Fibroblast of mammary gland (primary cell): Measurements from ENCODE around the gene PALLD.

Experiments used
- DNase-seq: peaks from one replicate; pipeline ENCODE4 v3.0.0-alpha.2; 2010; ENCODE audit warnings: low read depth
- H3K4me3 ChIP-seq: 2 replicates; pipeline ENCODE4 v1.5.1; 2011; ENCODE audit warnings: low read depth, mild to moderate bottlenecking, low read length, moderate library complexity; ENCODE audit not compliant: control insufficient read depth
- TF ChIP-seq, protein P1 (sequence below): conservative IDR thresholded peaks from 2 replicates; pipeline ENCODE4 v1.5.1; 2011; ENCODE audit warnings: low read depth, low read length, inconsistent platforms; ENCODE audit not compliant: control insufficient read depth, insufficient read depth

The PALLD gene

DNA sequence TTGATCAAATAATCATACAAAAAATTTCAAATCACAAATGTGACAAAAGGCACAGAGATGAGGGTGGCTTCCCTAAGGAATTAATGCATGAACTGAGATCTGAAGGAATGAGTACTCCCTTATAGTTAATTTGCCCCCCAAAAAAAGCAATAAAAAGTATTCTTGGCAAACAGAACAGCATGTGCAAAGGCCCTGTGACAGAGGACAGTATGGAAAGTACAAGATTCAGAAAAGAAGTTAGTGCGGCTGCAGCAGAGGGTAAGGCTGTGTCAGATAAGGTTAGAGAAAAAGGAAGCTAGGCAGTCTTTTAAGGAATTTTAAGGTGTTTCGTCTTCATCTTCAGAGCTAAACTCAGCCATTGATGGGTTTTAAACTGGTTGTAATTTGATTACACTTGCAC is 23.9 kb upstream of the PALLD start:
- no peak overlapping the region for H3K4me3 ChIP-seq
- TF ChIP-seq, protein P1, sequence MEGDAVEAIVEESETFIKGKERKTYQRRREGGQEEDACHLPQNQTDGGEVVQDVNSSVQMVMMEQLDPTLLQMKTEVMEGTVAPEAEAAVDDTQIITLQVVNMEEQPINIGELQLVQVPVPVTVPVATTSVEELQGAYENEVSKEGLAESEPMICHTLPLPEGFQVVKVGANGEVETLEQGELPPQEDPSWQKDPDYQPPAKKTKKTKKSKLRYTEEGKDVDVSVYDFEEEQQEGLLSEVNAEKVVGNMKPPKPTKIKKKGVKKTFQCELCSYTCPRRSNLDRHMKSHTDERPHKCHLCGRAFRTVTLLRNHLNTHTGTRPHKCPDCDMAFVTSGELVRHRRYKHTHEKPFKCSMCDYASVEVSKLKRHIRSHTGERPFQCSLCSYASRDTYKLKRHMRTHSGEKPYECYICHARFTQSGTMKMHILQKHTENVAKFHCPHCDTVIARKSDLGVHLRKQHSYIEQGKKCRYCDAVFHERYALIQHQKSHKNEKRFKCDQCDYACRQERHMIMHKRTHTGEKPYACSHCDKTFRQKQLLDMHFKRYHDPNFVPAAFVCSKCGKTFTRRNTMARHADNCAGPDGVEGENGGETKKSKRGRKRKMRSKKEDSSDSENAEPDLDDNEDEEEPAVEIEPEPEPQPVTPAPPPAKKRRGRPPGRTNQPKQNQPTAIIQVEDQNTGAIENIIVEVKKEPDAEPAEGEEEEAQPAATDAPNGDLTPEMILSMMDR, result no peak
- no peak for DNase-seq

DNA sequence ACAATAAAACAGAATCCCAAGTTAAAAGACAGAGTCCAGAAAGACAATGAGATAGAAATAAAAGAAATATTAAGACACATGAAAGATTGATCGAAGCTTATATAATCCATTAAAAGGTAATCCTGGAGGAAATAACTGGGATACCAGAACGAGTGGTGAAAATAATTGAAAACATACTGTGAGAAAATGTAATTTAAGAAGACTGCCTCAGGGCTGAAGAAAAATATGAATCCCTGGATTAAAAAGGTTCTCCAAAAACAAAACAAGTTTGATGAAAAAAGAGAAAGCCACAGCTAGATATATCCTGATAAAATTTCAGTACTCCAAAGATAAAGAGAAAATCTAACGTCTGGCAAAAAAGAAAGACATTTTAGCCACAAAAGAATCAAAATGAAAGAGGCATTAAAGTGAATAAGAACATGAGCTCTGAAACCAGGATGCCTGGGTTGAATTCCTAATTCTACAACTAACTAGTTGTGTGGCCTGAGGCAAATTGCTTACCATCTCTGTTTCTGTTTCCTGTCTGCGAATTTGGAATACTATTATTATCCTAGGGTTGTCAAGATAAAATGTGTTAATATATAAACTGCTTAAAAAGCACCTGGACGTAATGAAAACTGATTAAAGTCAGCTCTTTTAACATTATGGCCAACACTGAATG is 22.1 kb upstream of the PALLD start:
- TF ChIP-seq, protein P1, result no peak
- no peak overlapping the region for H3K4me3 ChIP-seq
- DNase-seq, result no peak

DNA sequence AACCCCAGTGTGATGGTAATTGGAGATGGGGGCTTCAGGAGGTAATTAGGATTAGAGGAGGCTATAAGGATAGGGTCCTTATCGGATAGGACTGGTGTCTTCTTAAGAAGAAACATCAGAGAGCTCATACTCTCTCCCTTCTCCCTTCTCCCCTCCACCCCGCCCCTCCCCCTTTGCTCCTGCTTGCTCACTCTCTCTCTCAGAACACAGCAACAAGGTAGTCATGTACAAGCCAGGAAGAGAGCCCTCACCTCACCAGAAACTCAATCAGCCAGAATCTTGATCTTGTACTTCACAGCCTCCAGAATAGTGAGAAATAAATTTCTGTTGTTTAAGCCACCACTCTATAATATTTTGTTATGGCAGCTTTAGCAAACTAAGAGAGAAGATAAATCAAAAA is 21.1 kb upstream of the PALLD start:
- TF ChIP-seq, protein P1, result no peak
- no peak overlapping the region for H3K4me3 ChIP-seq
- peak; percentile 11 for DNase-seq

DNA sequence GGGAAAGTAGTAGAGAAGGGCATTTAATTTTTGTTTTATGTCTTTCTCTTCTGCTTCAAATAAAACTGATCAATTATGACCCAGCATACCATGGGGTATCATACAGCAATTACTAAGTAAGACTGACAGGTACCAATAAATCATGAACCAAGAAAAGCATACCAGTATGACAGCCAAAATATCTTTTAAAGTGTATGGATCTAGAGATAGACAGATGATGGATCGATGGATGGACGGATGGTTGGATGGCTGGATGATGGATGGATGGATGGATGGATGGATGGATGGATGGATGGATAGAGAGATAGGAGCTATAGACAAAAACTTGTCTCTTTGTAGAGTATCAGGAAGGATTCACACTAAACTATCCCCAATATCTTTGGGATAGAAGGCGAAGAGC is 18.0 kb upstream of the PALLD start:
- H3K4me3 ChIP-seq, result no peak overlapping the region
- no peak for DNase-seq
- TF ChIP-seq, protein P1, result no peak

DNA sequence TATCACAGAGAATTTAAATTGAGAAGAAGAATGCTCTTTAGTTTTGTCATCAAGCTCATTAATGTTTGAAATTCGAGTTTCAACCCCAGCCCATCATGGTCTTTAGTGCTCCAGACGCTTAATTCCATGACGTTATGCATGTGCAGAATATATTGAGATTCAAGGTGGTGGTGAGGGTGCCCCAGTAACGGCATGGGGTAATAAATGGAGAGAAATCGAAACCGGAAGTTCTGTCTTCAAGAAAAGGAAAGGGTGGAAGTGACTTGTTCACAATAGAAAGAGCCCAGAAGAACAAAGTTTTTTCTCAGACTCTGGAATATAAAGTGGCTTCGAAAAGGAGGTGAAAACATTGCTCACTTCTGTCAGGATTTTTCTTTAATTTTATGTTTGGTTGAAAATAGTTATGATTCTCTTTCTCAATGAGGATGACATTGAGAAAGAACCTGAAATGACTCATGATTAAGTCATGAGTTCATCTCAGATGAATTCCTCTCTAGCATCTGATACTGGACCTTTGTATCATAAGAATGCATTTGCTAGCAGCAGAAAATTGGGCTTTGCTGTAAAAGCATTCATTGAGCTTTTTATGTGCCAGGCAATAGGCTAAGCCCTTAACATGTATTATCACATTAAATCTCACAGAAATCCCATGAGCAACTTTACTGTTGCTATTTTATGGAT is 15.8 kb upstream of the PALLD start:
- TF ChIP-seq, protein P1, result no peak

DNA sequence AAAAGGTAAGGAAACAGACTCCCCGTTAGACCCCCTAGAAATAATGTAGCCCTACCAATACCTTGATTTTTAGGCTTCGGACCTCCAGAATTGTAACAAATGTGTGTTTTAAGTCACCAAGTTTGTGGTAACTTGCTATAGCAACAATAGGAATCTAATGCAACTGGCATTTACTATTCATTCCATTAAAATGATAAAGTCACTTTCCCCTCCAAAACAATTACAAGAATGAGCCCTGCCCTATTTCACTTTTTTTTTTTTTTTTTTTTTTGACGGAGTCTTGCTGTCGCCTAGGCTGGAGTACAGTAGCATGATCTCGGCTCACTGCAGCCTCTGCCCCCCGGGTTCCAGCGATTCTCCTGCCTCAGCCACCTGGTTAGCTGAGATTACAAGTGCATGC is 13.0 kb upstream of the PALLD start:
- TF ChIP-seq, protein P1, result no peak
- no peak overlapping the region for H3K4me3 ChIP-seq

More for the DNA sequence above, 15.8 kb upstream of the PALLD start:
- peak overlapping the region; percentile 67 for H3K4me3 ChIP-seq
- peak; percentile 84 for DNase-seq

More for the DNA sequence above, 13.0 kb upstream of the PALLD start:
- DNase-seq, result peak; percentile 56
